A549 (cell line): ENCODE results near the gene TPST1. TPM values are rescaled to one million over a fixed set of nuclear protein-coding genes. Genes with fewer than 3 reads are reported as not detected.

Experiments
- ATAC-seq, 2 experiments: fragments of 200-7000 bp in 1 of 2; fragments of >200 bp in 1 of 2; cut with Nextera tagmentation in 1 of 2; cut with Tn5 transposase in 1 of 2; 3 replicates each; pipeline versions ENCODE4 v1.8.0 to v1.9.1; 2018 to 2020; ENCODE audit warnings: mild to moderate bottlenecking in 1 of 2, moderate library complexity in 1 of 2
- CTCF ChIA-PET: fragments of 300-600 bp; sonication (Branson Sonifier 250); formaldehyde crosslinking; extraction: SDS; loops from one replicate; lab custom pipeline; 2021; ENCODE audit warnings: antibody characterized with exemption, inconsistent platforms; lab: Yijun Ruan, JAX
- POLR2A ChIA-PET: fragments of 350-600 bp; formaldehyde crosslinking; extraction: SDS; loops from one replicate; lab custom pipeline; 2021; ENCODE audit warnings: antibody characterized with exemption, inconsistent platforms; lab: Yijun Ruan, JAX
- DNase-seq, 2 experiments: peaks; one replicate each; pipeline versions ENCODE4 v3.0.0 to v3.0.0-alpha.2; 2011 to 2016; ENCODE audit warnings: low read depth in 1 of 2, low spot score in 1 of 2
- FAIRE-seq: peaks from 2 replicates; lab custom pipeline; 2011; peaks lifted over from hg19 to GRCh38; lab: Jason Lieb, UNC
- H3K27ac ChIP-seq, 2 experiments: fragments of >200 bp; sonication (Bioruptor Twin); formaldehyde crosslinking; 3 replicates each; pipeline ENCODE4 v1.5.1; 2016 to 2017
- H3K4me1 ChIP-seq: fragments of >200 bp; sonication (Bioruptor Twin); formaldehyde crosslinking; 3 replicates; pipeline ENCODE4 v1.6.1; 2016
- H3K4me2 ChIP-seq: fragments of >200 bp; sonication (Bioruptor Twin); formaldehyde crosslinking; 3 replicates; pipeline ENCODE4 v1.6.1; 2016
- H3K4me3 ChIP-seq: fragments of >200 bp; sonication (Bioruptor Twin); formaldehyde crosslinking; 3 replicates; pipeline ENCODE4 v1.5.1; 2016
- H3K9me3 ChIP-seq: fragments of >200 bp; sonication (Bioruptor Twin); formaldehyde crosslinking; 3 replicates; pipeline ENCODE4 v1.6.1; 2016
- ATOH8 ChIP-seq: fragments of 250-450 bp; sonication (Bioruptor Pico); IDR thresholded peaks from 2 replicates; pipeline ENCODE4 v1.5.0; 2020; ENCODE audit warnings: low read depth, mild to moderate bottlenecking, moderate library complexity
- CBX8 ChIP-seq: fragments of 200-600 bp; sonication (generic); IDR thresholded peaks from 2 replicates; pipeline ENCODE4 v1.6.1; 2016
- E2F6 ChIP-seq: IDR thresholded peaks from 2 replicates; pipeline ENCODE4 v1.6.1; 2012; ENCODE audit warnings: low read depth, borderline replicate concordance
- ELK1 ChIP-seq: fragments of 150-350 bp; IDR thresholded peaks from 2 replicates; pipeline ENCODE4 v1.6.1; 2014; ENCODE audit warnings: low read depth, mild to moderate bottlenecking, low read length
- EP300 ChIP-seq, 2 experiments: fragments of >200 bp; sonication (Bioruptor Twin); formaldehyde crosslinking; IDR thresholded peaks; 2 replicates in 1 of 2; 3 replicates in 1 of 2; pipeline ENCODE4 v1.6.1; 2016 to 2017
- FOSB ChIP-seq: fragments of 250-450 bp; sonication (Bioruptor Pico); IDR thresholded peaks from 2 replicates; pipeline ENCODE4 v1.5.0; 2020; ENCODE audit warnings: mild to moderate bottlenecking, moderate library complexity
- GATA3 ChIP-seq: IDR thresholded peaks from 2 replicates; pipeline ENCODE4 v1.6.1; 2012; ENCODE audit warnings: borderline replicate concordance
- HMGXB4 ChIP-seq: fragments of 250-450 bp; sonication (Bioruptor Pico); IDR thresholded peaks from 2 replicates; pipeline ENCODE4 v1.5.0; 2021; ENCODE audit warnings: mild to moderate bottlenecking, moderate library complexity, borderline replicate concordance
- HOXB5 ChIP-seq: fragments of 250-450 bp; sonication (Bioruptor Pico); IDR thresholded peaks from 2 replicates; pipeline ENCODE4 v1.5.0; 2020; ENCODE audit warnings: mild to moderate bottlenecking, moderate library complexity
- JUN ChIP-seq, 2 experiments: fragments of >200 bp; sonication (Bioruptor Twin); formaldehyde crosslinking; IDR thresholded peaks; 2 replicates in 1 of 2; 3 replicates in 1 of 2; pipeline ENCODE4 v1.6.1; 2016 to 2017
- JUNB ChIP-seq: fragments of >200 bp; sonication (Bioruptor Twin); formaldehyde crosslinking; IDR thresholded peaks from 2 replicates; pipeline ENCODE4 v1.6.1; 2016
- KDM5A ChIP-seq: fragments of 200-600 bp; sonication (generic); IDR thresholded peaks from 2 replicates; pipeline ENCODE4 v1.6.1; 2016; ENCODE audit warnings: antibody characterized with exemption, mild to moderate bottlenecking
- MAFK ChIP-seq: fragments of 450-650 bp; IDR thresholded peaks from 2 replicates; pipeline ENCODE4 v1.6.1; 2014; ENCODE audit not compliant: partially characterized antibody
- MAX ChIP-seq: IDR thresholded peaks from 2 replicates; pipeline ENCODE4 v1.6.1; 2012
- NFE2L2 ChIP-seq: fragments of 150-350 bp; conservative IDR thresholded peaks from 2 replicates; pipeline ENCODE4 v1.6.1; 2014; ENCODE audit warnings: low read length
- PHF8 ChIP-seq: fragments of 200-600 bp; sonication (generic); IDR thresholded peaks from 2 replicates; pipeline ENCODE4 v1.6.1; 2016; ENCODE audit warnings: low read depth, mild to moderate bottlenecking, antibody characterized with exemption, moderate library complexity, borderline replicate concordance
- REST ChIP-seq: fragments of 200-600 bp; sonication (generic); IDR thresholded peaks from 2 replicates; pipeline ENCODE4 v1.6.1; 2016; ENCODE audit warnings: antibody characterized with exemption, mild to moderate bottlenecking, moderate library complexity
- SREBF2 ChIP-seq: fragments of 450-650 bp; IDR thresholded peaks from 2 replicates; pipeline ENCODE4 v1.6.1; 2014; ENCODE audit warnings: mild to moderate bottlenecking, moderate library complexity
- TP53 ChIP-seq: fragments of 250-450 bp; sonication (Bioruptor Pico); IDR thresholded peaks from 2 replicates; pipeline ENCODE4 v1.5.0; 2021; ENCODE audit warnings: mild to moderate bottlenecking, moderate library complexity
- USF2 ChIP-seq: fragments of 450-650 bp; IDR thresholded peaks from 2 replicates; pipeline ENCODE4 v1.6.1; 2014; ENCODE audit warnings: antibody characterized with exemption
- ZC3H11A ChIP-seq: fragments of 450-650 bp; IDR thresholded peaks from 2 replicates; pipeline ENCODE4 v1.6.1; 2014; ENCODE audit warnings: antibody characterized with exemption, mild to moderate bottlenecking
- ZNF302 ChIP-seq: fragments of 250-450 bp; sonication (Bioruptor Pico); IDR thresholded peaks from 2 replicates; pipeline ENCODE4 v1.9.0; 2021; ENCODE audit warnings: inconsistent platforms, mild to moderate bottlenecking, moderate library complexity
- ZSCAN20 ChIP-seq: fragments of 250-450 bp; sonication (Bioruptor Pico); IDR thresholded peaks from 2 replicates; pipeline ENCODE4 v1.8.0; 2022; ENCODE audit warnings: mild to moderate bottlenecking, moderate library complexity
- WGBS: methylation state at CpG from one replicate; pipeline ENCODE4 v1.1.6; 2017; ENCODE audit errors: missing lambda C conversion rate; 5-methylcytosine and 5-hydroxymethylcytosine counted together
- polyA plus RNA-seq, 4 experiments: library from polyadenylated mRNA; depleted of rRNA in 3 of 4; stranded (reverse); fragments of >200 nt; fragmentation: RNase III in 1 of 4; extraction: RNeasy Plus Mini Kit Qiagen cat#74134 plus additional on column Dnase treatment in 1 of 4; gene quantifications; 2 replicates in 3 of 4; 3 replicates in 1 of 4; pipeline ENCODE4 v1.2.3, GENCODE V29; 2011 to 2017

Gene TPST1
- polyA plus RNA-seq, 2 of the 4 experiments (the other 2 are of a cell fraction) = 14.6 to 20.4 TPM

- Histone ChIP-seq H3K4me1 (no peaks in the 10 kb centered on the region), H3K4me3 (no peak overlapping the region), H3K4me2 (no peak overlapping the region), H3K27ac (no peak overlapping the region), H3K9me3 (no peaks in the 10 kb centered on the region)
- no peak for FAIRE-seq
- no peak for DNase-seq
- no peak for TF ChIP-seq JUNB
- peak; percentile 91 for TF ChIP-seq MAFK
- ChIA-PET CTCF (interaction anchor here (1.2 to 1.7 kb wide), 2 partner anchors 11 to 15 kb away, joined by 3 to 7 read pairs; no protein-coding TSS in a partner anchor), POLR2A (interaction anchor here (0.6 kb wide), 1 partner anchor 19 kb away, joined by 3 read pairs; no protein-coding TSS in a partner anchor)
- 75% methylated on average over 4 of the region's 4 CpGs for WGBS
- ATAC-seq = no peak
Observed at GRCh38 chr7:66186991-66187390, 18.1 kb upstream of the TPST1 start.

- DNase-seq = no peak
- no peaks in the 10 kb centered on the region for H3K4me1 ChIP-seq
- ATAC-seq = no peak
- ChIA-PET POLR2A (no interaction called here), CTCF (interaction anchor here (1.4 to 1.7 kb wide), 2 partner anchors 10 to 14 kb away, joined by 3 to 7 read pairs; no protein-coding TSS in a partner anchor)
- no peaks in the 10 kb centered on the region for H3K9me3 ChIP-seq
- no peak overlapping the region for H3K27ac ChIP-seq
- 10% methylated on average over 1 of the region's 1 CpG for WGBS
- no peak for FAIRE-seq
- no peak overlapping the region for H3K4me3 ChIP-seq
- TF ChIP-seq GATA3 (no peak), HOXB5 (CRISPR knock-in tag) (no peak), HMGXB4 (CRISPR knock-in tag) (no peak), SREBF2 (no peak), CBX8 (no peak), ATOH8 (no peak), FOSB (no peak)
- no peak overlapping the region for H3K4me2 ChIP-seq
Observed at GRCh38 chr7:66187905-66188304, 17.2 kb upstream of the TPST1 start.

GRCh38 chr7:66188645-66189044 lies 16.5 kb upstream of the TPST1 start:
- FAIRE-seq (no peak), ATAC-seq (no peak), DNase-seq (no peak)
- no peaks in the 10 kb centered on the region for H3K4me1 ChIP-seq
- no peaks in the 10 kb centered on the region for H3K9me3 ChIP-seq
- WGBS = 77% methylated on average over 2 of the region's 2 CpGs
- H3K4me3 ChIP-seq = no peak overlapping the region
- POLR2A ChIA-PET = no interaction called here
- H3K4me2 ChIP-seq = no peak overlapping the region
- CTCF ChIA-PET = interaction anchor here (0.7 to 1.4 kb wide), 2 partner anchors 10 to 192 kb away, joined by 3 to 5 read pairs; no protein-coding TSS in a partner anchor
- H3K27ac ChIP-seq = no peak overlapping the region
- TF ChIP-seq ZSCAN20 (CRISPR knock-in tag) (no peak), E2F6 (no peak), PHF8 (no peak), ELK1 (no peak), USF2 (no peak), MAX (no peak), JUN (IDR thresholded peaks at IDR 0.05) (no peak), ZC3H11A (no peak), GATA3 (no peak), NFE2L2 (no peak), TP53 (CRISPR knock-in tag) (no peak), KDM5A (no peak), REST (no peak), EP300 (IDR thresholded peaks at IDR 0.05) (no peak), ZNF302 (CRISPR knock-in tag) (no peak)
